ENCODE results near the gene SPDYC.

SPDYC gene

DNA sequence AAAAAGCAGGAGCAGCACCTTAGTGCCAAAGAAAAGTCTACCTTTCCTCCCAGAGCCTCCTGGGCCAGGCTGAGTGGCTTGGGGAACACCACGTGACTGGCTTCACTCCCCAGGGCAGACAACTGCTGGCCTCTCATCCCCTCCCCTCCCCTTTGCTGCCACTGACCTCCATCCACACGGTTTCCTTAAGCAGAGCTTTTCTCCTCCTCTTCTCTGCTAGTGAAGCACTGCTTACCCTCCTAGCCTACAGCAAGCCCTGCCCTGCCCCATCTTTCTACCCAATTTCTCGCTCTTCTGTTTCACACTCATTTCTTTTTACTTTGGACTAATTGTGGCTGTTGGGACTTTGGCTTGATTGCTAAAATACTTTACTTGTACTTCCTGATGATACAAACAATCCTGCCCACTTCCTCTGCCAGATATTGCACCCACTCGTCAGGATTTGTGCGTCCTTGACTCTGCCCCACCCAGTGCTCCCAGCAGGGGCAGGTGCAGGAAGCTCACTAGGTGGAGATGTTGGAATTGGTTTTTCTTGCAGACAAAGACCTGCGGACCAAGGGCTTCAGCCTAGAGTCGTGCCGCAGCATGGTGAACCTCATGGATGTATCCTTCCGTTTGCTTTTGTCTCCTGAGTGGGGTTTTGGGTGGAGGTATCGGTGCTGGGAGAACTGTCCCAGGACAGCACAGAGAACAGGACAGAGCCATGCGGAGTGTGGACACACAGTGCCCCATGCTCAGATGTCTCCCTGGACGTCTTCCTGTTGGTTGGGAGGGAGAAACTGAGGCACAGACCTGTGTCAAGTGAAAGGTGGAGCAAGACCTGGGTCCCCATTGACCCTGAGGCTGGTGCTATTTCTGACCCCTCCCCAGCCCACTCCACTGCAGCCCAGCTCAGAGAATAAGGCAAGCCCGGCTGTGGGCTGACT lies 39.0 kb downstream of the SPDYC start:
- DNase-seq (ENCODE audit: extremely low read depth, low read depth), result no peak
- TF ChIP-seq, protein P1, sequence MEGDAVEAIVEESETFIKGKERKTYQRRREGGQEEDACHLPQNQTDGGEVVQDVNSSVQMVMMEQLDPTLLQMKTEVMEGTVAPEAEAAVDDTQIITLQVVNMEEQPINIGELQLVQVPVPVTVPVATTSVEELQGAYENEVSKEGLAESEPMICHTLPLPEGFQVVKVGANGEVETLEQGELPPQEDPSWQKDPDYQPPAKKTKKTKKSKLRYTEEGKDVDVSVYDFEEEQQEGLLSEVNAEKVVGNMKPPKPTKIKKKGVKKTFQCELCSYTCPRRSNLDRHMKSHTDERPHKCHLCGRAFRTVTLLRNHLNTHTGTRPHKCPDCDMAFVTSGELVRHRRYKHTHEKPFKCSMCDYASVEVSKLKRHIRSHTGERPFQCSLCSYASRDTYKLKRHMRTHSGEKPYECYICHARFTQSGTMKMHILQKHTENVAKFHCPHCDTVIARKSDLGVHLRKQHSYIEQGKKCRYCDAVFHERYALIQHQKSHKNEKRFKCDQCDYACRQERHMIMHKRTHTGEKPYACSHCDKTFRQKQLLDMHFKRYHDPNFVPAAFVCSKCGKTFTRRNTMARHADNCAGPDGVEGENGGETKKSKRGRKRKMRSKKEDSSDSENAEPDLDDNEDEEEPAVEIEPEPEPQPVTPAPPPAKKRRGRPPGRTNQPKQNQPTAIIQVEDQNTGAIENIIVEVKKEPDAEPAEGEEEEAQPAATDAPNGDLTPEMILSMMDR (IDR thresholded peaks at IDR 0.05; ENCODE audit: low read depth, low read length), result no peak

DNA sequence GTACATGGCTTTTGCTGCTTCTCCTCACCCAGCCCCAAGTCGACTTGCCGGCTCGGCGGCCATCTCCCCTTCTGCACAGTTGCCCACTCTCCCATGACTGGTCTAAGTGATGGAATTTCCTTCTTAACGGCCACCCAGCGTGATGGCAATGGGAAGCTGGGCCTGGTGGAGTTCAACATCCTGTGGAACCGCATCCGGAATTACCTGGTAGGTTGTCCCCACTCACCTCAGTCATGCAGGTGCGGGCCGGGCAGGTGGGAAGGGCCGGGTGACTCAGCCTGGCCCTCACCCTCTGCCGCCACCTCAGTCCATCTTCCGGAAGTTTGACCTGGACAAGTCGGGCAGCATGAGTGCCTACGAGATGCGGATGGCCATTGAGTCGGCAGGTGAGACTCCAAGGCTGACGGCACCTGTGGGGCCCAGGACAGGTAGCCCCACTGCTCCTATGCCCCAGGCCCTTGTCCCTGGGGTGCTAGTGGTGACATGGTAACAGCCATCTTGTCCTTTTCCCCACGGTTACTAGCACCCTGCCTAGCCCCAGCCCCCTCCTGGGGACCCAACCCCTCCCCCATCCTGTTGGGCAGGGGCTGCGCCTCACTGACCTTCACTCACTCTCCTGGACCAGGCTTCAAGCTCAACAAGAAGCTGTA lies 39.8 kb downstream of the SPDYC start:
- DNase-seq (ENCODE audit: extremely low read depth, low read depth), result no peak
- TF ChIP-seq, protein P1 (IDR thresholded peaks at IDR 0.05; ENCODE audit: low read depth, low read length), result no peak

DNA sequence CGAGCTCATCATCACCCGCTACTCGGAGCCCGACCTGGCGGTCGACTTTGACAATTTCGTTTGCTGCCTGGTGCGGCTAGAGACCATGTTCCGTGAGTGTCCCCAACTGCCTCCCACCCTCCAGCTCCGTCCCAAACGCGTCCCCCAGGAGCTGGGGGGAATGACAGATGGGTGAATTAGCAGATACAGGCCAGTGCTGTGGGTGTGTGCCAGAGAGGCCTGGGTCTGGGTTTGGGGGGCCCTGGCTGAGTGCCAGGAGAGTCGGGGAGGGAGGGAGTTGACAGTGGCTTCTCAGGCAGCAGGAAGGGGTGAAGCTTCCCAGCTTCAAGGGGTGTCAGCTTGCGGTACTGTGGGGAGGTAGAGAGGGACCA lies 40.3 kb downstream of the SPDYC start:
- DNase-seq (ENCODE audit: extremely low read depth, low read depth), result no peak
- TF ChIP-seq, protein P1 (IDR thresholded peaks at IDR 0.05; ENCODE audit: low read depth, low read length), result no peak

DNA sequence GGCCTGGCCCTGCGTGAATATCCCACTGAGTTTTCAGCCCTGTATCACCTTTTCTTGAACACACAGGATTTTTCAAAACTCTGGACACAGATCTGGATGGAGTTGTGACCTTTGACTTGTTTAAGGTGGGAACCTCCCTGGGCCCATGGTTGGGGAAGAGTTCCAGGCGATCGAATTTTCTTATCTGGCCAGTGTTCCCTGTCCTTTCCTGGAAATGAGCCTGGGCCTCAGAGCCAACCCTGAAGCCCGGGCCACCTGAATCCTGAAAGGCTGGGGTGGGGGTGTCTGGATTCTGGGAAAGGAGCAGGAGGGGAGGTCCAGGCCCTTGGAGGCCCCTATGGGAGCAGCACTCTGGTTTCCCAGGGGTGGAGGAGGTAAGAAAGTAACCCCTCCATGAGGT lies 40.7 kb downstream of the SPDYC start:
- DNase-seq (ENCODE audit: extremely low read depth, low read depth), result no peak
- TF ChIP-seq, protein P1 (IDR thresholded peaks at IDR 0.05; ENCODE audit: low read depth, low read length), result no peak

DNA sequence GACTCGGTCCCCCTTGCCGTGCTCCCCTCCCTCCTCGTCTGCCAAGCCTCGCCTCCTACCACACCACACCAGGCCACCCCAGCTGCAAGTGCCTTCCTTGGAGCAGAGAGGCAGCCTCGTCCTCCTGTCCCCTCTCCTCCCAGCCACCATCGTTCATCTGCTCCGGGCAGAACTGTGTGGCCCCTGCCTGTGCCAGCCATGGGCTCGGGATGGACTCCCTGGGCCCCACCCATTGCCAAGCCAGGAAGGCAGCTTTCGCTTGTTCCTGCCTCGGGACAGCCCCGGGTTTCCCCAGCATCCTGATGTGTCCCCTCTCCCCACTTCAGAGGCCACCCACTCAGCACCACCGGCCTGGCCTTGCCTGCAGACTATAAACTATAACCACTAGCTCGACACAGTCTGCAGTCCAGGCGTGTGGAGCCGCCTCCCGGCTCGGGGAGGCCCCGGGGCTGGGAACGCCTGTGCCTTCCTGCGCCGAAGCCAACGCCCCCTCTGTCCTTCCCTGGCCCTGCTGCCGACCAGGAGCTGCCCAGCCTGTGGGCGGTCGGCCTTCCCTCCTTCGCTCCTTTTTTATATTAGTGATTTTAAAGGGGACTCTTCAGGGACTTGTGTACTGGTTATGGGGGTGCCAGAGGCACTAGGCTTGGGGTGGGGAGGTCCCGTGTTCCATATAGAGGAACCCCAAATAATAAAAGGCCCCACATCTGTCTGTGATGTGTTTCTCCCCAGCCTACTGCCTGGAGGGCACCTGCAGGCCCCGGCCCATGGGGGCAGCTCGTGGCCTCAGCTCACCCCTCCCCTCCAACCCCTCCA lies 41.5 kb downstream of the SPDYC start:
- TF ChIP-seq, protein P1 (IDR thresholded peaks at IDR 0.05; ENCODE audit: low read depth, low read length), result no peak
- DNase-seq (ENCODE audit: extremely low read depth, low read depth), result no peak

DNA sequence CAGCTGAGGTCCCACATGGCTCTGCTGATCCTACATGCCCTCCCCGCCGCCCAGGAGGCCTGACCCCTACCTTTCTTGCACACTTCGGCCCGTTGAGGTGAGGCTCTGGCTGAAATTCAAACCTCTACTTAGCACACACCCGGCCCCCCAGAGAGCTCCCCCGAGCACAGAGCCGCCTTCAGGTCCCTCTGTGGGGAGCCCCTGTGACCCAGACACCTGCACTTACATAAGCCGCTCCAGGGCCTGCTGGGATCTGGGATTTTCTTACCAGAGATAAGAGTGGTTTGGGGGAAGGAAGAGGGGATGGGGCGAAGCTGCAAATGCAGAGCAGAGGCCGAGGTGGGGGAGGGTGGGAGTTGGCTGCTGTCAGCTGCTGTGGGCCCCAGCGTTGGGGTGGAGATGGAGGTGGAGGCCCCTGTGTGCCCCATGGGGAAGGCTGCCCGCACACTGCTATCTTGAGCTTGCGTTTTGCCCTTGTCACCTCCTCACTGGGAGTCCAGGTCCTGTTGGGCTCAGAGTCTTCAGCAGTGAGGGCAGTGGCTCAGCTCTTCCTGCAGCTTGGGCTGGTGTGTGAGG lies 42.3 kb downstream of the SPDYC start:
- no peak for DNase-seq (ENCODE audit: extremely low read depth, low read depth)
- TF ChIP-seq, protein P1 (IDR thresholded peaks at IDR 0.05; ENCODE audit: low read depth, low read length), result no peak
